Measurements from ENCODE around the gene COX6B2.
A peak's percentile ranks its signal among the peaks of the same experiment; 100 is the strongest.
"Not testable (repeated sequence)": the region's sequence is repeated elsewhere in the genome, so short reads cannot be mapped to it uniquely, and the experiment has no call there.

Gene COX6B2

DNA sequence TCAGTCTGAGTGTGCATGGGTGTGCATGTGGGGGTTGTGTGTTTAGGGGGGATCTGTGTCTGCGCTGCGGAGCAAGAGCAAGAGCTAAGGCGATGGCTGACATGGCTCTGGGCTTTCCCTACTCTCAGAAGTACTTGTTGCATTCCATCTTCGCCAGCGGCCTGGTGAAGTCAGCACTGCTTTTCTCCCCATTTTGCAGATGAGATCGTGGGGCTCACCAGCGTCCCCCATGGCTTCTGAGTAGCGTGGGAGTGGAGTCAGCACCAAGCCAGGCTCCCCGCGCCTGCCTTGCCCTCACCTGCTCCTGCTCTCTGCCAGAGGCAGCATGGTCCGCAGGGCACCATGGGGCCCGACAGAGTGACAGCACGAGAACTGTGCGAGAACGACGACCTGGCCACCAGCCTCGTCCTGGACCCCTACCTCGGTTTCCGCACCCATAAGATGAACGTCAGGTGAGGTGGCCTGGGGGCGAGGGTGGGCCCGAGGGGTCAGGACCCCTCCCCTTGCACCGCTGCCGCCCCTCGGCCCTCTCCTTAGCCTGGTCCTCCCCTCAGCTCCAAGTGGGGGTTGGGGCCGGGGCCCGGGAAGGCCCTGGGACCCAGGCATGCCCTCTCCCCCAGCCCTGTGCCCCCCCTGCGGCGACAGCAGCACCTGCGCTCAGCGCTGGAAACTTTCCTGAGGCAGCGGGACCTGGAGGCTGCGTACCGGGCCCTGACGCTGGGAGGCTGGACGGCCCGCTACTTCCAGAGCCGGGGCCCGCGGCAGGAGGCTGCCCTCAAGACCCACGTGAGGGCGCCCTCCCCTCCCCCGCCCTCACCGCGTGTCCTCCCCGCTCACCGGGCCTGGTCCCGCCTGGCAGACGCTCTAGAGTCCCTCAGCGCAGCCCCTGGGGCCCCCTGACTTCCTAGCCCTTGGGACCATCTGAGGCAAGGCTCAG lies 12.7 kb downstream of the COX6B2 start:
- no peak for DNase-seq (ENCODE audit: low spot score)

DNA sequence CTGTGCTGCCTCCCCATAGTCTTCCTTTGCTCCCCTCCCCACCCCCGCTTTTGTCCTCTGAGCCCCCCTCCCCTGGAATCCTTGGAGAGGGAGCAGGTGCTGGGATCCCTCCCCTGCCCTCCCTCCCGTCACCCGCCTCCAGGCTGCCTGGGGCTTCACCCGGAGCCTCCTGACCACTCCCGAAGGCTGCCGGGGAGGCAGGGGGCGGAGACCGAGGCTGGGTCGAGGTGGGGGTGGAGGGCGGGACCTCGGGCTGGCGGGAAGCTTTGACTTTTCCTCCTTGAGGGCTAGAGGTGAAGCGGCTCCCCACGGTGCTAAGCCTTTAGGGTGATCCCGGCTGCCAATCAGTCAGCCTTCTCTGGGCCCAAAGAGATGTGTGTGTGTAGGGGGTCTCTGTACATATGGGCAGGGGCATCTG lies 13.3 kb downstream of the COX6B2 start:
- peak; percentile 71 for DNase-seq (ENCODE audit: low spot score)

DNA sequence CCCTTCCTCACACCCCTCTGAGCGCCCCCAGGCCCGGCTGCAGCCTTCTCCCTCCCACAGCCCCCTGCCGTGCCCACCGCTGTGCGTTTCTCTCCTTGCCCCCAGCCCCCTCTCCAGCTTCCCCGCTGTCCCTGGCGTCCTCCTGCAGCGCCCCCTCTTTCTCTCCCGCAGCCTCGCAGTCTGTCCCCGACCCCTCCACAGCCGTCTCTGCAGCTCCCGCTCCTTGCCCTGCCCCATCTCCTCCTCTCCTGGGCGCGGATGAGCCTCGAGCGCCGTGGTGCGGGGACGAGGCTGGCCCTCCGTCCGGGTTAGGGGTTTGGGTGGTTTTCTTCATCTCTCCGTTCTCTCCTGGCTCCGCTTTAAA lies 13.8 kb downstream of the COX6B2 start:
- DNase-seq (ENCODE audit: low spot score): peak; percentile 21

DNA sequence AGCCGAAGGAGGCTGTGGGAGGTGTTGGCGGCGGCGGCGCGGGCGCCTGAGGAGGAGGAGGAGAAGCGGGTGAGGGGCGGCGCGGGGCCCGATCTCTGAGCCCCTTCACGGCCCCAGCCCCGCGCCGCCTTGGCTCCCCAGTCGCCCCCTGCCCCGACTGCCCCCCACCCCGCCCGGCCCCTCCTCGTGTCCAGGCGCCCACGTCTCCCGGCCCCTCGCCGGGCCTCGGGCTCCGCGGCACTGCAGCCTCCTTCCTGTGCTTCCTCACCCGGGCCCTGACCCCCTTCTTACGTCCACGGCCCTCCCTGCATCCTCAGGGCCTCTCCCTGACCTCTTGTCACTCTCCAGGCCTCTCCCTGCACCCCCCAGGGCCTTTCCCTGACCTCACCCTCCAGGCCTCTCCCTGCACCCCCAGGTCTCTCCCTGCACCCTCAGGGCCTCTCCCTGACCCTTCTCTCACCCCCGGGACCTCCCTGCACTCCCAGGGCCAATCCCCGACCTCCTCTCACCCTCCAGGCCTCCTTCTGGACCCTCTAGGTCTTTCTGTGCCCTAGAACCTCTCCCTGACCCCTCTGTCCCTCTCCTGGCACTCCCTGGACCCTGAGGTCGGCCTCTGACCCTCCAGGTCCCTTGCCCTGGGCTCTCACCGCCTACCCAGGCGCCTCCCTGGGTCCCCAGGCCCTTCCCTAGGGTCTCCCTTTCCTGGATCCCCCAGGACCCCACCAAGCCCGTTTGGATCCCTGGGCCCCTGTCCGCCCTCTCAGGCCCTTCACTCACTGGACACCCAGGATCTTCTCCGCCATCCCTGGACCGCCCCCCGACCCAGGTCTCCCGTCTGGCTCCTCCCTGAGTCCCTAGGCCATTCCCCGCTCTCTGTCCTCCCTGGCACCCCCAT lies 14.4 kb downstream of the COX6B2 start:
- DNase-seq (ENCODE audit: low spot score): peak; percentile 15

DNA sequence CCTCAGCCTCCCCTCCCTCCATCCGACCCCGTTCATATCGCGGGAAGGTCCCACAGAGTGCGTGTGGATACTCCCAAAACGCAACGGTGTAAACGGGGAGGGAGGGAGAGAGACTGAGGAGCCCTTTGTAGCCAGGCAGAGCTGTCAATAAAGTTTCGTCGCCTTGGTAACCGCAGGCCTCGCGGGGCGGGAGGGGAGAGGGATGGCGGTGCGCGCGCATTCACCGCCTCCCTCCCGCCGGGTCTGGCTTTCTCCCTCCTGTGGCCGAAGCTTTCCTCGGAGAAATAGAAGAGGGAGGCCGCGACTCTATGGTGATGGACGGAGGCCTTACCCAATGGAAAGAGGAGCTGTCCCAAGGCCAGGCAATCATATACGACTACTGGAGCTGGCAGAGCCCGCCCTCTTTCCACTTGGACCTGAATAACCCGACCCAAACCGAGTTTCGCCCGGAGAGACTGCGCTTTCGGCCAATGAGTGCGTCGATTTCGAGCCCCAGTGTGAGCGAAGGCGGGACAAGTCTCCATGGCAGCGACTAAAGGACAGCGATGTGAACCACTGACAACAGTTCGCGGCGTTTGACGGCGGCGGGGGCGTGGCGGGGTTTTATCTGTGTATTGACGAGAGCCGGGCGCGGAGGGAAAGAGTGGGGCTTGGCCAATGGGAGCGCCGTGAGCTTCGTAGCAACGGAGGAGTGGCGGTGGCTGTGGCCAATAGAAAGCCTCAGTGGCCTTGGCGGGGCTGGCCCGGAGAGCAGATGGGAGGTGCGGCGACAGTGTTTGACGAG lies 15.2 kb downstream of the COX6B2 start, which contains the start of gene KMT5C:
Gene KMT5C (plus strand): TSS at position 772 of the 784 bp plus-strand sequence. CDS start 2,061 bp downstream, outside the sequence.
- DNase-seq (ENCODE audit: low spot score): peak; percentile 100

DNA sequence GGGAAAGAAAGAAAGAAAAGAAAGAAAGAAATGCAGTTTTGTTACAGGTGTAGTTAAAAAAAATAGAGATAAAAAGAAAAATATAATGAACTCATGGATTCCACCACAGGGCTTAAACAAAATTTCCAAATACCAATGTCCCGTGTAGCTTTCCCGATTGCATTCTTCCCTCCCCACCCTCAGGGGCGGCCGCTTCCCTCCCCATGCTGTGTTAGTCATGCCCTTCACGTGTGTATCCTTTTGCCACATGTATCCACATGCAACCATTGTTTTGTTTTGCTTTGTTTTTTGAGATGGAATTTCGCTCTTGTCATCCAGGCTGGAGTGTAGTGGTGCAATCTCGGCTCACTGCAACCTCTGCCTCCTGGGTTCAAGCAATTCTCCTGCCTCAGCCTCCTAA lies 18.4 kb downstream of the COX6B2 start:
- no peak for DNase-seq (ENCODE audit: low spot score)

DNA sequence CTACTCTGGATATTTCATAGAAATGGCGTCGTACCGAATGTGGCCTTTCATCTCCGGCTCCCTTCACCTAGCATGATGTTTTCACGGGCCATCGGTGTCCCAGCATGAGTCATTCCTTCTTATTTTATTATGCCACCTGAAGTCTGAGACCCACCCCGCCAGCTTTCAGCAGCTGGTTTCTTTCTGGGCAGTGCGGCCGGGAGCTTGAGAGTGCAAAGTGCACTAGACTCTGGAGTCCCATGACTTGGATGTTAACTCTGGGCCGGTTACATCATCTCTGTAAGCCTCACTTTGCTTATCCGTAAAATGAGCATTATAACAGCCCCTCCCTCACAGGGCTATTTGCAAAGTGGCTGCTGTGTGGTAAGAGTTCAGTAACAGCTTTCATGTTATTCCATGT lies 20.6 kb downstream of the COX6B2 start:
- no peak for DNase-seq (ENCODE audit: low spot score)

DNA sequence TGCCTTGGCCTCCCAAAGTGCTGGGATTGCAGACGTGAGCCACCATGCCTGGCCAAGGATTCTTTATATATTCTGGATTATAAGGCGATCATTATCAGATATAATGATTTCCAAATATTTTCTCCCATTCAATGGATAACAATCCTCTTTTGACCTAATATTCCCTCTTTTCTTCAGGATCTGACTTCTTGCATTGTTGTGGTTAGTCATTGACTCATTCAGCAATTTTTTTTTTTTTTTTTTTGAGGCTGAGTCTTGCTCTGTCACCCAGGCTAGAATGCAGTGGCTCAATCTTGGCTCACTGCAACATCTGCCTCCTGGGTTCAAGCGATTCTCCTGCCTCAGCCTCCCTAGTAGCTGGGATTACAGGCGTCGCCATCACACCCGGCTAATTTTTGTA lies 24.7 kb downstream of the COX6B2 start:
- DNase-seq (ENCODE audit: low spot score): not testable (repeated sequence)

DNA sequence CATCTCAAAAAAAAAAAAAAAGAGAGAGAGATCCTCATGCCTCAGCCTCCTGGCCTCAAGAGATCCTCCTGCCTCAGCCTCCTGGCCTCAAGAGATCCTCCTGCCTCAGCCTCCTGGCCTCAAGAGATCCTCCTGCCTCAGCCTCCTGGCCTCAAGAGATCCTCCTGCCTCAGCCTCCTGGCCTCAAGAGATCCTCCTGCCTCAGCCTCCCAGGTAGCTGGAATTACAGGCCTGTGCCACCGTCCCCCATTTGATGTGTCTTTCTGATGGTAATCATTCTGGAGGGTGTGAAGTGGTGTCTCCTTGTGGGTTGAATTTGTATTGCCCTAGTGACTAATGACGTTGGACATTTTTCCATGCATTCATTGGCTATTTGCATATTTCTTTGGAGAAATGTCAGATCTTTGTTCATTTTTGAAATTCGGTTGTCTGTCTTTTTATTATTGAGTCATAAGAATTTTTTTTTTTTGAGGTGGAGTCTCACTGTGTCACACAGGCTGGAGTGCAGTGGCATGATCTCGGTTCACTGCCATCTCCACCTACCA lies 25.7 kb downstream of the COX6B2 start:
- peak; percentile 20 for DNase-seq (ENCODE audit: low spot score)

DNA sequence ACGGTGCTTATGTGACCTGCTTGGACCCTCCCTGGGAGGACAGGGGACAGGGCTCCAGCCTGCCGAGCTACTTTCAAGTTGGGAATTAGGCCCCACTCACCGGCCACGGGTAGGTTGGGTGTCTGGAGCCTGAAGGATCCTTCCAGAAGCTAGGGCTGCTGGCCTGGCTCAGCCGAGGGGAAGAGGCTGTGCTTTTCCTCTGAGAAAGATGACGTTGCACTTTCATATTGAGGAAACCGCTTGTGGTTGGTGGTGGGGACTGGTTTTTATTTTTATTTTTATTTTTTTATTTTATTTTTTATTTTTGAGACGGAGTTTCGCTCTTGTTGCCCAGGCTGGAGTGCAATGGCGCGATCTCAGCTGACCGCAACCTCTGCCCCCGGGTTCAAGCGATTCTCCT lies 29.3 kb downstream of the COX6B2 start, which contains the start of gene TMEM150B:
Gene TMEM150B (minus strand): TSS at position 170 of the 400 bp plus-strand sequence. CDS start 4,305 bp downstream, outside the sequence.
- no peak for DNase-seq (ENCODE audit: low spot score)

DNA sequence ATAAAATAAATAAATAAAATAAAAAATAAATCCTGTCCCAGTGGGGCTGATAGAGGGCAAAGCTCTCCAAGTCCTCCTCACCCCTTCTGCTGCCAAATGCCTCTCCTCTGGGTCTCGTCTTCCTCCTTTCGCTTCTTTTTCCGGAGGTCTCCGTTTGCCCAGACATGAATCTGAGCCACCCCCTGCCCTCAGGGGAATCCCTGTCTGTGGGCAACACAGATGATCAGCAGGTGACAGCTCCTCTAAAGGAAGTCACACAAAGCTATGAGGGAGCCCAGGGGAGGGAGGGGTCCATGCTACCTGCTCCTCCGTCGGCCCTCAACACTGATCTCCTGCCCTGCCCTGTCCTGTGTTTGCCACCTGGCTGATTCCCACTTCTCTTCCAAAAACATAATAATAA lies 29.9 kb downstream of the COX6B2 start:
- no peak for DNase-seq (ENCODE audit: low spot score)

DNA sequence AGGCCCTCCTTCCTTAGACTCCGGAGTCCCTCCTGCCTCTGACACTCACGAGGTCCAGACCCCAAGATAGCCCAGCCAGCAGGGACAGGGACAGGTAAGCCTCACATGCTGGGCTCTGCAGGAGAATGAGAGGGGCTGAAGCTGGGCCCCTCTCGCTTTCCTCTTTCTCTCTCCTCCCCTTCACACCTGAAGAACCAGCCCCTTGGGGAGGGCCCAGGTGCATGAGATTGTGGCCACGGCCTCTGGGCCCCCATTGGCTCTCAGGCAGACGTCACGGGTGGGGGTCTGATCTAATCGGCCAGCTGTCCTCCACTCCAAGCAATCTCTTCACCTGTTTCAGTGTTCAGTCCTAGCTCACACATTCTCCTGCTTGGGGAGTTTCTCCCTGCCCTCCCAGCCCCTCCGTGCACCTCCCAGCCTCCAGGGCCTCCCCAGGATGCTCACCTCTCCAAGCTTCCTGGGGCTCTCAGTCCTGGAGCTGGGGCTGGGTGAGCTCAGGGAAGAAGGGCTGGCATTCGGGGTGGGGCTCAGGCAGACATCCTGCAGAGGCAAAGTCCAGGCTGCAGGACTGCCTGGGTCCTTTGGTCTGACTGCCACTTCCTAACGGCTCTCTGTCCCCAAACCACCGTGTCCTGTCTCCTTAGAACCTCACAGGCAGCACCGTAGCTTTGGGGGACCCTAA lies 32.2 kb downstream of the COX6B2 start:
- DNase-seq (ENCODE audit: low spot score): no peak

DNA sequence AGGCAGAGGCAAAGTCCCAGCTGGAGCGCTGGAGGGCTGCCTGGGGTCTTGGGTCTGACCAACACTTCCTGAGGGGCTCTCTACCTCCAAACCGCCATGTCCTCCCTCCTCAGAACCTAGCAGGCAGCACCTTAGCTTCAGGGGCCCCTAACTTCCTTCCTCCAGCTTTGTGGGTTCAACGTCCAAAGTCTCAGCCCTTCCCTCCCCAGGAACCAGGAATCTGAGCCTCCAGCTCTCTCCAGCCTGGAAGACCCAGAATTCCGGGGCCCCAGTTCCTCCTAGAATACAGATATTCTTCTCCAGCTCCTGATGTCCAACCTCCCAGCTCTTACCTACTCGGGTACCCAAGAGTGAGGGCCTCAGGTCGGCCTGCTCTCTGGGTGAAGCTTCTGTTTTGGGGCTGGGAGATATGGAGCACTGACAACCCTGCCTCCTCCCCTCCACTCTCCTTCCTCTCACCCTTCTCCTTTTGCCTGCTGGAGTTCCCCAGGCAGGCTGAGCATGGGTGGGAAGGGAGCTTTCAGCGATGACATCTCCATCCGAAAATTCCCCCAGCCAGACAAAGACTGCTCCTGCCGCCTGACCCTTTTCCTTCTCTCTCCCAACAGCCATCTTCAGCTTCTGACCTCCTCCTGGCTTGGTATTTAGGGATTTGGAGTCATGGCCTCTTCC lies 32.9 kb downstream of the COX6B2 start:
- no peak for DNase-seq (ENCODE audit: low spot score)

DNA sequence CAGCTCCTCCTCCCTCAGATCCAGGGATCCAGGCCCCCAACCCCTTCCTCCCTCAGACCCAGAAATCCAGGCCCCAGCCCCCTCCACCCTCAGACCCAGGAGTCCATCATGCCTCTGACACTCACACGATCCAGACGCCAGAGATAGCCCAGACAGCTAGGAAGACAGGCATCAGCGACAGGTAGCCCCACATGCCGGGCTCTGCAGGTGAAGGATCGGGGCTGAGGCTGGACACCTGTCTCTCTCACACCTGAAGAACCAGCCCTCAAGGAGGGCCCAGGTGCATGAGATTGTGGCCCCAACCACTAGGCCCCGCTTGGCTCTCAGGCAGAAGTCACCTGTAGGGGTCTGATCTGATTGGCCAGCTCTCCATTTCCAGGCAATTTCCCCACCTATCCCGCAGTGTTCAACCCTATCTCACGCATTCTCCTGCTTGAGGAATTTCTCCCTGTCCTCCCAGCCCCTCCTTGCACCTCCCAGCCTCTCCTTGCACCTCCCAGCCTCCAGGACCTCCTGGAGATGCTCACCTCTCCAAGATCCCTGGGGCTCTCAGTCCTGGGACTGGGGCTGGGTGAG lies 33.6 kb downstream of the COX6B2 start:
- no peak for DNase-seq (ENCODE audit: low spot score)

DNA sequence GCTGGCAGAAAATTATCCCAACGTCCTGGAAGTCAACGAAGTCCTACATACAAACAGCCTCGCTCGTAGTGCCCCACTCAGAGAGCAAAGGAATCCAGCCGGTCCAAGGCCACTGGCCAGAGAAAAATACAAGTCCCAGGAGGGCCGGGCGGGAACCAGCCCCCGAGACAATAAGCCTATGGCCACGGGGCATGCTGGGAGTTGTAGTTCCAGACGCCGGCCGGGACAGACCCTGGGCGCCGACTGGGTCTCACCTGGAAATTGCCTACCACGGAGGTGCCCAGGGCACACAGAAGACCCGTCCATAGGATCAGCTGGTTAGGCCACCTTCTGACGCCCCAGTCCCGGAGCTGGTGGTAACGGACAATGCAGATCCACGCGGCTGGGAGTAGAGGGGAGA lies 34.7 kb downstream of the COX6B2 start:
- DNase-seq (ENCODE audit: low spot score): no peak

DNA sequence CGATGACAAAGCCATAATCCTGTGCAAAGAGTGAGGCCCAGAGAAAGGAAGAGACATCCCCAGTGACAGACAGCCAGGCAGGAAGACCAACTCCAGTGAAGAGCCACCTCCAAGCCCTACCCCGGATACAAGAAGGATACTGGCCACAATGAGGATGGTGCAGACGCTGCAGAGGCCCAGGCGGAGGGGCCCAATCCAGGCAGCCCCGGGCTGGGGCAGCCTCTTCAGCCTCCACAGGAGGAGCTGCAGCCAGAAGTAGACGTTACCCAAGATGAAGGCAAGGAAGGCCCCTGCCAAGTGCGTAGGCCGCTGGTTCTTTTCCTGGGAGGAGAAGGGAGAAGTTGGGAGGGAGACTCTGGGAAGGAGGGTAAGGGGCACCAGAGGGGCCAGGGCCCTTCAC lies 37.9 kb downstream of the COX6B2 start:
- DNase-seq (ENCODE audit: low spot score): no peak

DNA sequence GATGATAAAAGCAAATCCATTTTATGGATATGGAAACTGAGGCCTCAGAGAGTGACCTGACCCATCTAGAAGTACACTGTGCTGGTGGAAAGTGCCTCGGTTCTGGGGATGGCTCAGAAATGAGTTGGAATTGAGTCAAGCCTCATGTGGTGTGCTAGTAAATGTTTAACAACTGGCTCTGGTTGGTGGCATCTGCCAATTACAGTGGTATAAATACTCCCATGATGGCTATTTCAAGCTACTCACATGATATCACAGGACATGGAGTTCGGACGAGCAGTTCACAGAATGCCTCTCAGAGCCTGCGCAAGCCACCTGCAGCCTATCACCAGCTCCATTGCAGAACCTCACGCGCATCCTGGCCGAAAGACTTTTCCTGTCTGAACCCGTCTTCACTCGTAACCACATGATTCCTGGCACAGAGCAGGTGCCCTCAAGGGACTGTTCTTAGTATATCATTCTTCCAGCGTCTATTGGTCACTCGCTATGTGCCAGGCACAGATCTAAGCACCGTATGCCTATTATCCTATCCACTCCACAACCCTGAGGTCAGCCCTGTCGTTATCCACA lies 38.5 kb downstream of the COX6B2 start:
- no peak for DNase-seq (ENCODE audit: low spot score)

DNA sequence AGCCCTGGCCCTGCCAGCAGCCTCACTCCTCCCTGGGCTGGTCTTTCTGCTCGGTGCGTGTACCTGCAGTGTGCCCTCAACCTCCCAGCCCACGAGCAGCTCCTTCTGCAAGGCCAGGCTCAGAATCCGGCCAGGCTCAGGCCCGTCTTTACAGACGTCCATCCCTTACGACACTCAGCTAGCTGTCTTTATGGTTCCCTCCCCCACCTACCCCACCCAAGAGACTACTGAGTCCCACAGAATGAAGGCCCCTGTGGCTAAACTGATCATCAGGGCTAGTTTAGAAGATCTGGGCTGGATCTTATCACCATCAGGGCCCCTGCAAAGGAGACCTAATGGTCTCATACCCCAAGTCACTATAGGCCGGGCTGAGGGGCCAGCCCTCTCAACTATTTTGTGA lies 40.1 kb downstream of the COX6B2 start:
- no peak for DNase-seq (ENCODE audit: low spot score)

DNA sequence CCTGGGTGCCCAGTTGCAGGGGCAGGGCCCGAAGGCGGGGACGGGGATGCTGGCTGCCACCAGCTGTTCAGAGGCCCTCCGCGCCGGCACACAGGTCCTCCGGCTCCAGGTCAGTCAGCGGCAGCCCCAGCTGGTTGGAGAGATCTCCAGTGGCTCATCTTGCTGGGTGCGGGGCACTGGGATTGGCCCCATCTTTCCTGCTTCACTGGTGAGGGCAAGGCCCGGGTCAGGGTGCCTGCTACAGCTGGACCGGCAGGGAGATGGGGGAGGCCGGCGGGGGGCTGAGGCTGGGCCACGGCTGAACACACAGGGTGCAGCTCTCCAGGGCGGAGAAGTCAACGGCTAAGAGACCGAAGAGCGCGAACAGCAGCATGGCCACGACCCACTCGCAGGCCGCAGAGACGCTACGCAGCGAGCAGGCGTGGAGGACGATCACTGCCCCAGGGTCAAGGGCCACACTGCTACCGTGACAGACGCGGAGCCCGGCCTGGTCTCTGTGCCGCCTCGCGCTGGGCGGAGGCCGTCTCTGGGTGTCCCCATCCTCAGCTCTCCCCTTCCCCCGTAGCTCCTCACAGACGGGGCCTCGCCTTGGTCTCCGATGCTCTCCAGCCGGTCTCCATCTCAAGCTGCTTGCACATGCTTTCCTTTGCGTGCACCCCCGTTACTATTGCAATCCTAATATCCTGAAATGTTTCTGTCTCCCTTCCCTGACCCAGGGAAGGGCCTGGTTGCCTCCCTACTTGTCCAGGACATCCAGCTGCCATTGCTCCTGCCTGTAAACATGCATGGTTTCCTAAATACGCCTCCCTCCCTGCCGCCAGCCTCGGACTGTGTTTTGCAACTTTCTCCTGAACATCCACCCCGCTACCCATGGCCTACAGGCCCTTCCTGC lies 41.7 kb downstream of the COX6B2 start:
- no peak for DNase-seq (ENCODE audit: low spot score)
